GM23338 (cell line): ENCODE measurements around the gene LLGL1.

Experiments used
- CREB1 ChIP-seq: fragments of 250-450 bp; sonication (Bioruptor Pico); IDR thresholded peaks from 2 replicates; pipeline ENCODE4 v1.5.0; 2020; ENCODE audit warnings: low read depth, mild to moderate bottlenecking, moderate library complexity
- CTCF ChIP-seq, 2 experiments: fragments of 200-600 bp in 1 of 2; sonication (generic) in 1 of 2; conservative IDR thresholded peaks; 2 replicates each; pipeline versions ENCODE4 v1.5.1 to v1.6.1; 2016 to 2017; ENCODE audit warnings: antibody characterized with exemption in 2 of 2, low read depth in 2 of 2, mild to moderate bottlenecking in 2 of 2, moderate library complexity in 1 of 2
- ETS1 ChIP-seq: IDR thresholded peaks from 2 replicates; pipeline ENCODE4 v1.6.1; 2016; ENCODE audit warnings: antibody characterized with exemption
- EZH2 ChIP-seq: fragments of 200-600 bp; sonication (generic); IDR thresholded peaks from one replicate; pipeline ENCODE4 v1.8.0; 2017; ENCODE audit warnings: antibody characterized with exemption, mild to moderate bottlenecking, low read depth; ENCODE audit not compliant: unreplicated experiment
- EZH2phosphoT487 ChIP-seq: fragments of 200-600 bp; sonication (generic); IDR thresholded peaks from one replicate; pipeline ENCODE4 v1.8.1; 2018; ENCODE audit warnings: antibody characterized with exemption; ENCODE audit not compliant: unreplicated experiment
- JUNB ChIP-seq: IDR thresholded peaks from one replicate; pipeline ENCODE4 v1.6.1; 2016; ENCODE audit warnings: antibody characterized with exemption; ENCODE audit not compliant: unreplicated experiment
- NANOG ChIP-seq: IDR thresholded peaks from 2 replicates; pipeline ENCODE4 v1.6.1; 2016; ENCODE audit warnings: antibody characterized with exemption, borderline replicate concordance
- POLR2AphosphoS5 ChIP-seq: IDR thresholded peaks from 2 replicates; pipeline ENCODE4 v1.6.1; 2016; ENCODE audit warnings: antibody characterized with exemption, low read depth
- REST ChIP-seq: IDR thresholded peaks from one replicate; pipeline ENCODE4 v1.6.1; 2018; ENCODE audit warnings: antibody characterized with exemption; ENCODE audit not compliant: unreplicated experiment
- STAT1 ChIP-seq: IDR thresholded peaks from one replicate; pipeline ENCODE4 v1.6.1; 2016; ENCODE audit warnings: antibody characterized with exemption; ENCODE audit not compliant: unreplicated experiment
- ZNF114 ChIP-seq: fragments of 250-450 bp; sonication (Bioruptor Pico); IDR thresholded peaks from 2 replicates; pipeline ENCODE4 v1.5.0; 2020; ENCODE audit warnings: mild to moderate bottlenecking, moderate library complexity
- ZNF331 ChIP-seq: fragments of 250-450 bp; sonication (Bioruptor Pico); IDR thresholded peaks from 2 replicates; pipeline ENCODE4 v1.5.0; 2020; ENCODE audit warnings: low read depth, mild to moderate bottlenecking, moderate library complexity
- TF ChIP-seq, protein P1 (sequence below): fragments of 250-450 bp; sonication (Bioruptor Pico); IDR thresholded peaks from 2 replicates; pipeline ENCODE4 v1.5.0; 2020; ENCODE audit warnings: mild to moderate bottlenecking, moderate library complexity

- TF ChIP-seq CTCF (conservative IDR thresholded peaks at IDR 0.05; ENCODE audit: low read depth in 2 of 2) (no peak), EZH2 (no peak), EZH2phosphoT487 (no peak), JUNB (no peak), ETS1 (no peak), POLR2AphosphoS5 (no peak), ZNF331 (CRISPR knock-in tag) (no peak), CREB1 (CRISPR knock-in tag) (no peak), REST (no peak), STAT1 (no peak), ZNF114 (CRISPR knock-in tag) (no peak), NANOG (no peak)
- TF ChIP-seq, protein P1, sequence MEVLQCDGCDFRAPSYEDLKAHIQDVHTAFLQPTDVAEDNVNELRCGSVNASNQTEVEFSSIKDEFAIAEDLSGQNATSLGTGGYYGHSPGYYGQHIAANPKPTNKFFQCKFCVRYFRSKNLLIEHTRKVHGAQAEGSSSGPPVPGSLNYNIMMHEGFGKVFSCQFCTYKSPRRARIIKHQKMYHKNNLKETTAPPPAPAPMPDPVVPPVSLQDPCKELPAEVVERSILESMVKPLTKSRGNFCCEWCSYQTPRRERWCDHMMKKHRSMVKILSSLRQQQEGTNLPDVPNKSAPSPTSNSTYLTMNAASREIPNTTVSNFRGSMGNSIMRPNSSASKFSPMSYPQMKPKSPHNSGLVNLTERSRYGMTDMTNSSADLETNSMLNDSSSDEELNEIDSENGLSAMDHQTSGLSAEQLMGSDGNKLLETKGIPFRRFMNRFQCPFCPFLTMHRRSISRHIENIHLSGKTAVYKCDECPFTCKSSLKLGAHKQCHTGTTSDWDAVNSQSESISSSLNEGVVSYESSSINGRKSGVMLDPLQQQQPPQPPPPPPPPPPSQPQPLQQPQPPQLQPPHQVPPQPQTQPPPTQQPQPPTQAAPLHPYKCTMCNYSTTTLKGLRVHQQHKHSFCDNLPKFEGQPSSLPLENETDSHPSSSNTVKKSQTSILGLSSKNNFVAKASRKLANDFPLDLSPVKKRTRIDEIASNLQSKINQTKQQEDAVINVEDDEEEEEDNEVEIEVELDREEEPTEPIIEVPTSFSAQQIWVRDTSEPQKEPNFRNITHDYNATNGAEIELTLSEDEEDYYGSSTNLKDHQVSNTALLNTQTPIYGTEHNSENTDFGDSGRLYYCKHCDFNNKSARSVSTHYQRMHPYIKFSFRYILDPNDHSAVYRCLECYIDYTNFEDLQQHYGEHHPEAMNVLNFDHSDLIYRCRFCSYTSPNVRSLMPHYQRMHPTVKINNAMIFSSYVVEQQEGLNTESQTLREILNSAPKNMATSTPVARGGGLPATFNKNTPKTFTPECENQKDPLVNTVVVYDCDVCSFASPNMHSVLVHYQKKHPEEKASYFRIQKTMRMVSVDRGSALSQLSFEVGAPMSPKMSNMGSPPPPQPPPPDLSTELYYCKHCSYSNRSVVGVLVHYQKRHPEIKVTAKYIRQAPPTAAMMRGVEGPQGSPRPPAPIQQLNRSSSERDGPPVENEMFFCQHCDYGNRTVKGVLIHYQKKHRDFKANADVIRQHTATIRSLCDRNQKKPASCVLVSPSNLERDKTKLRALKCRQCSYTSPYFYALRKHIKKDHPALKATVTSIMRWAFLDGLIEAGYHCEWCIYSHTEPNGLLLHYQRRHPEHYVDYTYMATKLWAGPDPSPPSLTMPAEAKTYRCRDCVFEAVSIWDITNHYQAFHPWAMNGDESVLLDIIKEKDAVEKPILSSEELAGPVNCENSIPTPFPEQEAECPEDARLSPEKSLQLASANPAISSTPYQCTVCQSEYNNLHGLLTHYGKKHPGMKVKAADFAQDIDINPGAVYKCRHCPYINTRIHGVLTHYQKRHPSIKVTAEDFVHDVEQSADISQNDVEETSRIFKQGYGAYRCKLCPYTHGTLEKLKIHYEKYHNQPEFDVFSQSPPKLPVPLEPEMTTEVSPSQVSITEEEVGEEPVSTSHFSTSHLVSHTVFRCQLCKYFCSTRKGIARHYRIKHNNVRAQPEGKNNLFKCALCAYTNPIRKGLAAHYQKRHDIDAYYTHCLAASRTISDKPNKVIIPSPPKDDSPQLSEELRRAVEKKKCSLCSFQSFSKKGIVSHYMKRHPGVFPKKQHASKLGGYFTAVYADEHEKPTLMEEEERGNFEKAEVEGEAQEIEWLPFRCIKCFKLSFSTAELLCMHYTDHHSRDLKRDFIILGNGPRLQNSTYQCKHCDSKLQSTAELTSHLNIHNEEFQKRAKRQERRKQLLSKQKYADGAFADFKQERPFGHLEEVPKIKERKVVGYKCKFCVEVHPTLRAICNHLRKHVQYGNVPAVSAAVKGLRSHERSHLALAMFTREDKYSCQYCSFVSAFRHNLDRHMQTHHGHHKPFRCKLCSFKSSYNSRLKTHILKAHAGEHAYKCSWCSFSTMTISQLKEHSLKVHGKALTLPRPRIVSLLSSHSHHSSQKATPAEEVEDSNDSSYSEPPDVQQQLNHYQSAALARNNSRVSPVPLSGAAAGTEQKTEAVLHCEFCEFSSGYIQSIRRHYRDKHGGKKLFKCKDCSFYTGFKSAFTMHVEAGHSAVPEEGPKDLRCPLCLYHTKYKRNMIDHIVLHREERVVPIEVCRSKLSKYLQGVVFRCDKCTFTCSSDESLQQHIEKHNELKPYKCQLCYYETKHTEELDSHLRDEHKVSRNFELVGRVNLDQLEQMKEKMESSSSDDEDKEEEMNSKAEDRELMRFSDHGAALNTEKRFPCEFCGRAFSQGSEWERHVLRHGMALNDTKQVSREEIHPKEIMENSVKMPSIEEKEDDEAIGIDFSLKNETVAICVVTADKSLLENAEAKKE (CRISPR knock-in tag) = no peak
Measured at GRCh38 chr17:18191236-18191667, 34.2 kb upstream of the LLGL1 start.
